ENCODE results near the gene OPRM1. TPM values are rescaled to one million over a fixed set of nuclear protein-coding genes. Genes with fewer than 3 reads are reported as not detected.

Gene OPRM1
- total RNA-seq, 2 donors from 2014 or later: not detected

GRCh38 chr6:154251116-154251515, 212.1 kb downstream of the OPRM1 start:
- DNase-seq: no peak
- ATAC-seq: no peak
- intact Hi-C loops (cut with DNase I): no loop called here

GRCh38 chr6:154252678-154253077, 213.6 kb downstream of the OPRM1 start:
- DNase-seq (no peak), ATAC-seq (no peak)
- intact Hi-C loops (cut with DNase I): no loop called here

- intact Hi-C loops (cut with DNase I): no loop called here
- DNase-seq (no peak), ATAC-seq (peak; percentile 61 to 75)
Measured at GRCh38 chr6:154257067-154257466, 218.0 kb downstream of the OPRM1 start.

- ATAC-seq (peak in 1 of 2 donors; percentile 51), DNase-seq (no peak)
- intact Hi-C loops (cut with DNase I): no loop called here
Measured at GRCh38 chr6:154258064-154258757, 219.2 kb downstream of the OPRM1 start.

GRCh38 chr6:154261688-154262397, 222.8 kb downstream of the OPRM1 start:
- ATAC-seq: no peak

GRCh38 chr6:154266560-154267099, 227.6 kb downstream of the OPRM1 start:
- ATAC-seq (no peak), DNase-seq (no peak)
- intact Hi-C loops (cut with DNase I): no loop called here

More at GRCh38 chr6:154261688-154262397, 222.8 kb downstream of the OPRM1 start:
- DNase-seq: no peak
- intact Hi-C loops (cut with DNase I): no loop called here

GRCh38 chr6:154267508-154268106, 228.6 kb downstream of the OPRM1 start:
- ATAC-seq (no peak), DNase-seq (no peak)
- intact Hi-C loops (cut with DNase I): no loop called here

GRCh38 chr6:154268486-154268885, 229.4 kb downstream of the OPRM1 start:
- ATAC-seq (no peak), DNase-seq (no peak)
- intact Hi-C loops (cut with DNase I): no loop called here

GRCh38 chr6:154274168-154274567, 235.1 kb downstream of the OPRM1 start:
- ATAC-seq: no peak
- DNase-seq: no peak
- intact Hi-C loops (cut with DNase I): no loop called here

GRCh38 chr6:154276810-154277628, 238.0 kb downstream of the OPRM1 start:
- intact Hi-C loops (cut with DNase I): loop anchor here (2.0 to 5.0 kb wide), 2 partner anchors 122 to 125 kb away; no protein-coding TSS in a partner anchor
- DNase-seq (no peak), ATAC-seq (peak; percentile 47 to 50)

- ATAC-seq: no peak
- DNase-seq: no peak
- intact Hi-C loops (cut with DNase I): loop anchor here (2.0 to 5.0 kb wide), 2 partner anchors 123 to 125 kb away; no protein-coding TSS in a partner anchor
Measured at GRCh38 chr6:154277629-154278017, 238.6 kb downstream of the OPRM1 start.

- no peak for DNase-seq
- intact Hi-C loops (cut with DNase I): no loop called here
Measured at GRCh38 chr6:154280521-154280920, 241.5 kb downstream of the OPRM1 start.

GRCh38 chr6:154284313-154284853, 245.3 kb downstream of the OPRM1 start:
- DNase-seq: no peak
- intact Hi-C loops (cut with DNase I): no loop called here
- ATAC-seq: no peak

More at GRCh38 chr6:154280521-154280920, 241.5 kb downstream of the OPRM1 start:
- ATAC-seq: no peak

GRCh38 chr6:154285826-154286225, 246.8 kb downstream of the OPRM1 start:
- ATAC-seq (no peak), DNase-seq (no peak)
- intact Hi-C loops (cut with DNase I): no loop called here

GRCh38 chr6:154289818-154290508, 250.9 kb downstream of the OPRM1 start:
- intact Hi-C loops (cut with DNase I): no loop called here
- ATAC-seq (no peak), DNase-seq (no peak)

GRCh38 chr6:154292066-154292465, 253.0 kb downstream of the OPRM1 start:
- intact Hi-C loops (cut with DNase I): no loop called here
- ATAC-seq: no peak
- DNase-seq: no peak

GRCh38 chr6:154292855-154293519, 253.9 kb downstream of the OPRM1 start:
- no peak for DNase-seq
- intact Hi-C loops (cut with DNase I): no loop called here
- no peak for ATAC-seq

GRCh38 chr6:154295733-154296132, 256.7 kb downstream of the OPRM1 start:
- no peak for DNase-seq
- ATAC-seq: no peak
- intact Hi-C loops (cut with DNase I): no loop called here

Data from left cardiac atrium (tissue), 4 donors.